Measurements from ENCODE around the gene LAMC3. TPM values are rescaled to one million over a fixed set of nuclear protein-coding genes. Genes with fewer than 3 reads are reported as not detected.

The LAMC3 gene
- polyA plus RNA-seq, 1 experiment = not detected

GRCh38 chr9:131103024-131103423, 94.0 kb downstream of the LAMC3 start:
- no peaks in the 10 kb centered on the region for H3K9me3 ChIP-seq (ENCODE audit: control insufficient read depth, insufficient read depth, low read length)
- ChIA-PET POLR2A (no interaction called here), CTCF (no interaction called here)
- no peak for DNase-seq (ENCODE audit: low read depth, low spot score)
- no peak for TF ChIP-seq CTCF (IDR thresholded peaks at IDR 0.05; ENCODE audit: low read depth, low read length)
- no peak overlapping the region for H3K4me3 ChIP-seq (ENCODE audit: low read depth, low read length)
- H3K27ac ChIP-seq (ENCODE audit: low read depth, low read length) = no peak overlapping the region
- peaks cover 31% of the 10 kb centered on the region for H3K27me3 ChIP-seq (ENCODE audit: control insufficient read depth, insufficient read depth, low read length)

GRCh38 chr9:131103535-131103934, 94.6 kb downstream of the LAMC3 start:
- no peak for TF ChIP-seq CTCF (IDR thresholded peaks at IDR 0.05; ENCODE audit: low read depth, low read length)
- peaks cover 26% of the 10 kb centered on the region for H3K27me3 ChIP-seq (ENCODE audit: control insufficient read depth, insufficient read depth, low read length)
- H3K27ac ChIP-seq (ENCODE audit: low read depth, low read length) = no peak overlapping the region
- no peak overlapping the region for H3K4me3 ChIP-seq (ENCODE audit: low read depth, low read length)
- ChIA-PET POLR2A (no interaction called here), CTCF (no interaction called here)
- DNase-seq (ENCODE audit: low read depth, low spot score) = no peak
- H3K9me3 ChIP-seq (ENCODE audit: control insufficient read depth, insufficient read depth, low read length) = no peaks in the 10 kb centered on the region

- ChIA-PET POLR2A (no interaction called here), CTCF (no interaction called here)
- no peak for DNase-seq (ENCODE audit: low read depth, low spot score)
- TF ChIP-seq CTCF (IDR thresholded peaks at IDR 0.05; ENCODE audit: low read depth, low read length) = no peak
- H3K9me3 ChIP-seq (ENCODE audit: control insufficient read depth, insufficient read depth, low read length) = no peaks in the 10 kb centered on the region
- no peak overlapping the region for H3K4me3 ChIP-seq (ENCODE audit: low read depth, low read length)
- H3K27me3 ChIP-seq (ENCODE audit: control insufficient read depth, insufficient read depth, low read length) = peaks cover 26% of the 10 kb centered on the region
- no peak overlapping the region for H3K27ac ChIP-seq (ENCODE audit: low read depth, low read length)
Observed at GRCh38 chr9:131104016-131104740, 95.2 kb downstream of the LAMC3 start.

- DNase-seq (ENCODE audit: low read depth, low spot score) = no peak
- ChIA-PET POLR2A (no interaction called here), CTCF (no interaction called here)
- Histone ChIP-seq H3K4me3 (ENCODE audit: low read depth, low read length) (no peak overlapping the region), H3K9me3 (ENCODE audit: control insufficient read depth, insufficient read depth, low read length) (no peaks in the 10 kb centered on the region), H3K27ac (ENCODE audit: low read depth, low read length) (no peak overlapping the region), H3K27me3 (ENCODE audit: control insufficient read depth, insufficient read depth, low read length) (peaks cover 24% of the 10 kb centered on the region)
- no peak for TF ChIP-seq CTCF (IDR thresholded peaks at IDR 0.05; ENCODE audit: low read depth, low read length)
Observed at GRCh38 chr9:131105952-131106351, 97.0 kb downstream of the LAMC3 start.

- ChIA-PET POLR2A (interaction anchor here (0.7 kb wide), 1 partner anchor 100 kb away, joined by 7 read pairs; no protein-coding TSS in a partner anchor), CTCF (no interaction called here)
- no peak overlapping the region for H3K4me3 ChIP-seq (ENCODE audit: low read depth, low read length)
- H3K27me3 ChIP-seq (ENCODE audit: control insufficient read depth, insufficient read depth, low read length) = peaks cover 24% of the 10 kb centered on the region
- H3K27ac ChIP-seq (ENCODE audit: low read depth, low read length) = no peak overlapping the region
- DNase-seq (ENCODE audit: low read depth, low spot score) = no peak
- H3K9me3 ChIP-seq (ENCODE audit: control insufficient read depth, insufficient read depth, low read length) = no peaks in the 10 kb centered on the region
- no peak for TF ChIP-seq CTCF (IDR thresholded peaks at IDR 0.05; ENCODE audit: low read depth, low read length)
Observed at GRCh38 chr9:131107760-131108159, 98.8 kb downstream of the LAMC3 start.
